Chondrocyte (in vitro differentiated cells): Measurements from ENCODE around the gene C3. TPM values are rescaled to one million over a fixed set of nuclear protein-coding genes. Genes with fewer than 3 reads are reported as not detected.

Experiments
- DNase-seq: peaks from one replicate; pipeline ENCODE4 v3.0.0; 2021; ENCODE audit warnings: mixed read lengths, low spot score
- H3K27ac Mint-ChIP-seq: one replicate; pipeline ENCODE4 v1.8.0; 2021; ENCODE audit warnings: mild to moderate bottlenecking, moderate library complexity, mixed read lengths; ENCODE audit not compliant: unreplicated experiment
- H3K27me3 Mint-ChIP-seq: 2 replicates; pipeline ENCODE4 v1.8.0; 2021; ENCODE audit warnings: low read depth, mixed read lengths
- H3K36me3 Mint-ChIP-seq: 2 replicates; pipeline ENCODE4 v1.8.0; 2021; ENCODE audit warnings: low read depth, mixed read lengths
- H3K4me1 Mint-ChIP-seq: 2 replicates; pipeline ENCODE4 v1.8.0; 2021; ENCODE audit warnings: low read depth, mild to moderate bottlenecking, mixed read lengths
- H3K4me3 Mint-ChIP-seq: one replicate; pipeline ENCODE4 v1.8.0; 2021; ENCODE audit warnings: mild to moderate bottlenecking, moderate library complexity, mixed read lengths; ENCODE audit not compliant: unreplicated experiment
- H3K9me3 Mint-ChIP-seq: 2 replicates; pipeline ENCODE4 v1.8.0; 2021; ENCODE audit warnings: low read depth, mixed read lengths
- CTCF ChIP-seq: fragments of 200-600 bp; sonication (generic); IDR thresholded peaks from 2 replicates; pipeline ENCODE4 v1.5.0; 2021; ENCODE audit warnings: antibody characterized with exemption, mild to moderate bottlenecking, moderate library complexity
- total RNA-seq: library from RNA; stranded (reverse); gene quantifications from 3 replicates; pipeline ENCODE4 v1.2.1, GENCODE V29; 2021

The C3 gene
- total RNA-seq, 1 donor from 2014 or later, result 0.77 TPM

- Mint-ChIP-seq H3K9me3 (no peaks in the 10 kb centered on the region), H3K36me3 (no peaks in the 10 kb centered on the region), H3K27me3 (no peaks in the 10 kb centered on the region), H3K27ac (no peak overlapping the region), H3K4me3 (no peak overlapping the region), H3K4me1 (peaks cover under 1% of the 10 kb centered on the region)
- no peak for TF ChIP-seq CTCF
- DNase-seq, result no peak
These were observed 40.2 kb upstream of the C3 start for GRCh38 chr19:6760606-6761005.

- H3K4me3 Mint-ChIP-seq, result no peak overlapping the region
- no peak overlapping the region for H3K27ac Mint-ChIP-seq
- peaks cover 10% of the 10 kb centered on the region for H3K36me3 Mint-ChIP-seq
These were observed 34.4 kb upstream of the C3 start for GRCh38 chr19:6754653-6755463.

GRCh38 chr19:6754136-6754535 lies 33.7 kb upstream of the C3 start:
- TF ChIP-seq CTCF, result no peak
- no peaks in the 10 kb centered on the region for H3K9me3 Mint-ChIP-seq
- H3K4me1 Mint-ChIP-seq, result peaks cover 13% of the 10 kb centered on the region
- peaks cover 15% of the 10 kb centered on the region for H3K36me3 Mint-ChIP-seq
- DNase-seq, result no peak
- no peak overlapping the region for H3K27ac Mint-ChIP-seq
- H3K4me3 Mint-ChIP-seq, result no peak overlapping the region
- H3K27me3 Mint-ChIP-seq, result no peaks in the 10 kb centered on the region

More at GRCh38 chr19:6754653-6755463, 34.4 kb upstream of the C3 start:
- no peaks in the 10 kb centered on the region for H3K27me3 Mint-ChIP-seq
- peaks cover 8% of the 10 kb centered on the region for H3K4me1 Mint-ChIP-seq
- no peak for TF ChIP-seq CTCF
- no peak for DNase-seq
- no peaks in the 10 kb centered on the region for H3K9me3 Mint-ChIP-seq

- Mint-ChIP-seq H3K9me3 (no peaks in the 10 kb centered on the region), H3K4me3 (peak overlapping the region; percentile 64), H3K4me1 (peaks cover 13% of the 10 kb centered on the region), H3K27ac (peak overlapping the region; percentile 42), H3K36me3 (peaks cover 19% of the 10 kb centered on the region), H3K27me3 (no peaks in the 10 kb centered on the region)
- peak; percentile 70 for TF ChIP-seq CTCF
- no peak for DNase-seq
These were observed 33.0 kb upstream of the C3 start for GRCh38 chr19:6753178-6754031.
